Measurements from ENCODE around the gene POC1A.

POC1A gene

DNA sequence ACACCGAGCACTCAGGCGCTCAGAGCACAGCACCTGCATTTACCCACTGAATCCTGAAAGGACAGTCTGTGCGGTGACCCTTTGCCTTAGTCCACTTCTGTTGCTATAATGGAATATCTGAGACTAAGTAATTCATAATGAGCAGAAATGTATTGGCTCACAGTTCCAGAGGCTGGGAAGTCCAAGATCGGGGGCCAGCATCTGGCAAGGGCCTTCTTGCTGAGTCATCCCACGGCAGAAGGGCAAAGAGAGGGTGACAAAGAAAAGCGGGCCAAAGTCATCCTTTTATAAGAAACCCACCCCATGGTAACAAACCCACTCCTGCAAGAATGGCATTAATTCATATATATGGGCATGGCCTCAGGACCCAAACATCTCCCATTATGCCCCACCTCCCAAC is 27.7 kb downstream of the POC1A start:
- TF ChIP-seq, protein P1, sequence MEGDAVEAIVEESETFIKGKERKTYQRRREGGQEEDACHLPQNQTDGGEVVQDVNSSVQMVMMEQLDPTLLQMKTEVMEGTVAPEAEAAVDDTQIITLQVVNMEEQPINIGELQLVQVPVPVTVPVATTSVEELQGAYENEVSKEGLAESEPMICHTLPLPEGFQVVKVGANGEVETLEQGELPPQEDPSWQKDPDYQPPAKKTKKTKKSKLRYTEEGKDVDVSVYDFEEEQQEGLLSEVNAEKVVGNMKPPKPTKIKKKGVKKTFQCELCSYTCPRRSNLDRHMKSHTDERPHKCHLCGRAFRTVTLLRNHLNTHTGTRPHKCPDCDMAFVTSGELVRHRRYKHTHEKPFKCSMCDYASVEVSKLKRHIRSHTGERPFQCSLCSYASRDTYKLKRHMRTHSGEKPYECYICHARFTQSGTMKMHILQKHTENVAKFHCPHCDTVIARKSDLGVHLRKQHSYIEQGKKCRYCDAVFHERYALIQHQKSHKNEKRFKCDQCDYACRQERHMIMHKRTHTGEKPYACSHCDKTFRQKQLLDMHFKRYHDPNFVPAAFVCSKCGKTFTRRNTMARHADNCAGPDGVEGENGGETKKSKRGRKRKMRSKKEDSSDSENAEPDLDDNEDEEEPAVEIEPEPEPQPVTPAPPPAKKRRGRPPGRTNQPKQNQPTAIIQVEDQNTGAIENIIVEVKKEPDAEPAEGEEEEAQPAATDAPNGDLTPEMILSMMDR (IDR thresholded peaks at IDR 0.05): no peak
- intact Hi-C loops (cut with DNase I; ENCODE audit: low total_unique reads): no loop called here
- H3K27me3 ChIP-seq: no peaks in the 10 kb centered on the region
- H3K4me3 ChIP-seq: no peak overlapping the region
- H3K27ac ChIP-seq: no peak overlapping the region
- no peaks in the 10 kb centered on the region for H3K9me3 ChIP-seq
- no peaks in the 10 kb centered on the region for H3K36me3 ChIP-seq
- no peak for DNase-seq
- no peaks in the 10 kb centered on the region for H3K4me1 ChIP-seq

DNA sequence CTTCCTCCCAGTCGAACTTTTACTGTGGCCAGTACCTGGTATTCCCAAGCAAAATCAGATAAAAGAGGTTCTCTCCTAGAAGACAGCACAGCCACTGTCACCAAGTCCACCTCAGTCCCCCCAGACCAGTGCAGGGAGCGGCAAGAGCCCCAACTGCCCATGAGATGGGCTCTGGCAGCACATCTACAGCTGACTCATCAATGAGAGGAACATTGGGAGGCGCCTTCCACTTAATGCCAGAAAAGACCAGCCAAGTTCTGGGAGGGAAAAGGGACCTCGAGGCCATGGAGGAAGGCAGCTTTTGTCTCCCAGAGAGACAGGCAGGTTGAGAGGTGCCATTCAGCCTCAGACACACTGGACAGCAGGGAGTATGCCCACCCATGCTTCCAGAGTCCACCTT is 28.2 kb downstream of the POC1A start:
- TF ChIP-seq, protein P1 (IDR thresholded peaks at IDR 0.05): no peak
- no peaks in the 10 kb centered on the region for H3K9me3 ChIP-seq
- no peak overlapping the region for H3K4me3 ChIP-seq
- intact Hi-C loops (cut with DNase I; ENCODE audit: low total_unique reads): no loop called here
- H3K36me3 ChIP-seq: no peaks in the 10 kb centered on the region
- H3K4me1 ChIP-seq: peaks cover 0 to under 1% (median 0%) of the 10 kb centered on the region in 4 donors
- no peaks in the 10 kb centered on the region for H3K27me3 ChIP-seq
- DNase-seq: peak in 1 of 2 donors; percentile 46
- no peak overlapping the region for H3K27ac ChIP-seq

DNA sequence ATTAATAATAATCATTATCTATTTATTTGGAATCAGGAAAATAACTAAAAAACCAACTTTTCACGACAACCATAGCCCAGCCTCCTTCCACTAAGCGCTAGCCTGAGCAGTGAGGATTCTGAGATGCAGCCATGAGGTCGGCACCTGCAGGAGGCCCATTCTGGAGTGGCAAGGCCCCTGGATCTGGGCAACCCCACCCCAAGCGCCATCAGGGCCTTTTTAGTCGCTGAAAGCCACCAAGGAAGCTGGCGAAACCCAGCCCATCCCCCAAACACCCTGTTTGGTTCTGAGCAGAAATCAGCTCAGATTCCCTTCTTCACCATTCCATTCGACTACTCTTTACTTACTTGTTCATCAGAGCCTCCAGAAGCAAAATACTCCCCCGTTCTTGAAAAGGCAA is 29.5 kb downstream of the POC1A start:
- intact Hi-C loops (cut with DNase I; ENCODE audit: low total_unique reads): loop anchor here (5.0 kb wide), 1 partner anchor 67 kb away; the partner anchor contains the start of gene DUSP7
- Histone ChIP-seq H3K4me3 (no peak overlapping the region), H3K27ac (no peak overlapping the region), H3K4me1 (peaks cover 0 to 7% (median 0%) of the 10 kb centered on the region in 4 donors), H3K9me3 (no peaks in the 10 kb centered on the region), H3K36me3 (no peaks in the 10 kb centered on the region), H3K27me3 (no peaks in the 10 kb centered on the region)
- TF ChIP-seq, protein P1 (IDR thresholded peaks at IDR 0.05): no peak
- DNase-seq: no peak

DNA sequence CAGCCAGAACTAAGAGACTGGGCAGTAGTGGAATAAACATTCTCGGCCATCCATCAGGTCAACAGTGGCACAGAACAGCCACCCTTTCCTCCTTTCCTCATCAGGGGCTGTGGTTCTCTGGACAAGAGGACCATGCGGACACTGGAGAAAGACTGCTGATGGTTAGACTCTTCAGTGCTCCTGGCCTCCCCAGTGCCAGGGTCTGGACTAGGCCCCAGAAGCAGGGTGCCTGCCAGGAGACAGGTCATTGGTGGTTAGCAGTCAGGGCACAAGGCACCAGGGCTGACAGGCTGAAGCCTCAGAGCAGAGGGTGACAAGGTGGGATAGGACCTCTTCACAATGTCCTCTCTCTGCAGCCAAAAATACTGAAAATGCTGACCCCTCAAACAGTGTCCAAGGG is 30.1 kb downstream of the POC1A start:
- intact Hi-C loops (cut with DNase I; ENCODE audit: low total_unique reads): loop anchor here (5.0 kb wide), 1 partner anchor 67 kb away; the partner anchor contains the start of gene DUSP7
- Histone ChIP-seq H3K4me1 (peaks cover 0 to 7% (median 0%) of the 10 kb centered on the region in 4 donors), H3K27ac (no peak overlapping the region), H3K36me3 (no peaks in the 10 kb centered on the region), H3K4me3 (no peak overlapping the region), H3K9me3 (no peaks in the 10 kb centered on the region), H3K27me3 (no peaks in the 10 kb centered on the region)
- DNase-seq: no peak
- TF ChIP-seq, protein P1 (IDR thresholded peaks at IDR 0.05): no peak

DNA sequence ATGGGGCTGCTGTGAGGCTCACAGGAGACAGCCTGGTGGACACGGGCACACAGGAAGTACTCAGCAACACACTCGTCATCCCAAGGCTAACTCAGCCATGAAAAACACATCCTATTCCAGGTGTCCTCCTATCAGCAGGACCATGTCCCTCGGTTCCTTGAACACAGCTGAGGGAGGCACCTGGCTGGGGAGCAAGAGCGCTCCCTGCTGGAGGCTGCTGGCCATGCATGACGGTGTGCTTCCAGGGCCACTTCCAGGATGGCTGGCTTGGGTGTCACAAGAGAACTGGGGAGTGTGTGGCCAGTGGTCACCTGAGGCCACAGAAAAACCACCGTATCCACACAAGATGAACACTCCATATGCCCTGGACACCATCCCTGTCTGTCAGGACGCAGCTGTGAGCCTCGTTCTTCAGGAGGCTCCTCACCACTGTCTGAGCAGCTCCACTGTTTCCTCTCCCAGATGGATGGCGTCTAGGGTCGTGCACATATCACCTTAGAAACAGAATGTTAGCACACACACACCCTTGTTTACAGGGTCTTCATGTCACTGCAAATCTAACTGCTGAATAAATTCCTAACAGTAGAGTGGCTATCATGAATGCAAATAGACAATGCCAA is 31.0 kb downstream of the POC1A start:
- intact Hi-C loops (cut with DNase I; ENCODE audit: low total_unique reads): loop anchor here (5.0 kb wide), 1 partner anchor 66 kb away; the partner anchor contains the start of gene DUSP7
- Histone ChIP-seq H3K27me3 (no peaks in the 10 kb centered on the region), H3K27ac (peak overlapping the region in 1 of 2 donors; percentile 30), H3K9me3 (no peaks in the 10 kb centered on the region), H3K4me3 (no peak overlapping the region), H3K36me3 (no peaks in the 10 kb centered on the region), H3K4me1 (peaks cover 0 to 7% (median 0%) of the 10 kb centered on the region in 4 donors)
- TF ChIP-seq, protein P1 (IDR thresholded peaks at IDR 0.05): peak; percentile 96 to 97
- DNase-seq: peak; percentile 60 to 83

Measured in tibial artery (tissue), 4 donors.